ENCODE results near the gene ZNF853. TPM values are rescaled to one million over a fixed set of nuclear protein-coding genes. Genes with fewer than 3 reads are reported as not detected.

The ZNF853 gene
- total and polyA plus RNA-seq, 2 donors (not counting 1 experiment from before 2014, with no cell fraction given): 2.5 to 6.3 TPM

- H3K27ac Mint-ChIP-seq: no peak overlapping the region
- H3K27me3 ChIP-seq (replicated peaks in 1 of 4; ENCODE audit: control extremely low read depth in 1 of 4, control insufficient read depth in 3 of 4, insufficient read depth in 4 of 4, low read length in 3 of 4): no peaks in the 10 kb centered on the region
- WGBS (ENCODE audit: insufficient coverage): 99% methylated on average over 117 of the region's 146 CpGs
- H3K9ac ChIP-seq (ENCODE audit: low read length): no peak overlapping the region
- no peak overlapping the region for H2AFZ ChIP-seq (ENCODE audit: insufficient read depth, low read depth, low read length, poor library complexity, severe bottlenecking)
- DNase-seq (peak; percentile 4), ATAC-seq (ENCODE audit: low read depth) (no peak)
- peaks cover 0 to 40% of the 10 kb centered on the region in 2 experiments for H3K36me3 ChIP-seq (replicated peaks in 1 of 2; ENCODE audit: control extremely low read depth in 1 of 2, control insufficient read depth in 1 of 2, extremely low read depth in 1 of 2, insufficient read depth in 2 of 2, low read length in 1 of 2)
- POLR2A ChIA-PET: no interaction called here
- H3K4me1 ChIP-seq (ENCODE audit: control insufficient read depth in 2 of 2, insufficient read depth in 2 of 2, low read length in 2 of 2): no peaks in the 10 kb centered on the region
- no peak overlapping the region for H3K4me3 ChIP-seq (ENCODE audit: control extremely low read depth in 1 of 5, extremely low read depth in 1 of 5, insufficient read depth in 1 of 5, low read depth in 2 of 5, low read length in 4 of 5)
- H3K79me2 ChIP-seq (ENCODE audit: control insufficient read depth, insufficient read depth, low read length): peaks cover 15% of the 10 kb centered on the region
- TF ChIP-seq CTCF (IDR thresholded peaks at IDR 0.05): no peak
- no peak for TF ChIP-seq EZH2 (IDR thresholded peaks at IDR 0.05; ENCODE audit: borderline replicate concordance, insufficient read depth, low read depth, low read length, poor library complexity, severe bottlenecking)
- H3K4me3 Mint-ChIP-seq: no peak overlapping the region
- H3K9me3 ChIP-seq (ENCODE audit: control extremely low read depth in 1 of 3, control insufficient read depth in 2 of 3, insufficient read depth in 1 of 3, low read length in 2 of 3): peaks cover 0 to 24% (median 0%) of the 10 kb centered on the region in 3 donors
- H4K20me1 ChIP-seq (ENCODE audit: control insufficient read depth, insufficient read depth, low read length, poor library complexity, severe bottlenecking): peaks cover 30% of the 10 kb centered on the region
- H3K27ac ChIP-seq (ENCODE audit: low read length in 2 of 2): no peak overlapping the region
- intact Hi-C loops (cut with micrococcal nuclease): no loop called here
- H3K9me3 Mint-ChIP-seq (ENCODE audit: insufficient read depth): no peaks in the 10 kb centered on the region
- no peaks in the 10 kb centered on the region for H3K4me1 Mint-ChIP-seq
- no peak overlapping the region for H3K4me2 ChIP-seq (replicated peaks; ENCODE audit: low read depth, low read length, poor library complexity, severe bottlenecking)
- no peaks in the 10 kb centered on the region for H3K27me3 Mint-ChIP-seq
- CTCF ChIA-PET: no interaction called here
Measured at GRCh38 chr7:6653071-6654003, 37.9 kb downstream of the ZNF853 start.

Measured in B cell (primary cell).